OCI-LY1 (cell line): ENCODE results near the gene PDPR.
"Not testable (repeated sequence)": the region's sequence is repeated elsewhere in the genome, so short reads cannot be mapped to it uniquely, and the experiment has no call there.

Experiments
- CTCF ChIP-seq: fragments of 200-600 bp; sonication (generic), shearing (Covaris generic); IDR thresholded peaks from 2 replicates; pipeline ENCODE4 v1.5.1; 2017; ENCODE audit warnings: mild to moderate bottlenecking, antibody characterized with exemption, low read length, moderate library complexity, mixed read lengths
- EZH2 ChIP-seq: fragments of 200-600 bp; sonication (generic), shearing (Covaris generic); IDR thresholded peaks from 2 replicates; pipeline ENCODE4 v1.8.0; 2017; ENCODE audit warnings: borderline replicate concordance, mixed run types, mild to moderate bottlenecking, antibody characterized with exemption, low read length, moderate library complexity, mixed read lengths

GRCh38 chr16:70196683-70197300 is 82.7 kb downstream of the PDPR start:
- not testable (repeated sequence) for TF ChIP-seq EZH2, CTCF
